ENCODE data around the gene ARMC3. TPM values are rescaled to one million over a fixed set of nuclear protein-coding genes. Genes with fewer than 3 reads are reported as not detected.
"Not testable (repeated sequence)": the region's sequence is repeated elsewhere in the genome, so short reads cannot be mapped to it uniquely, and the experiment has no call there.

ARMC3 gene
- total RNA-seq, 1 donor from 2014 or later: not detected

DNA sequence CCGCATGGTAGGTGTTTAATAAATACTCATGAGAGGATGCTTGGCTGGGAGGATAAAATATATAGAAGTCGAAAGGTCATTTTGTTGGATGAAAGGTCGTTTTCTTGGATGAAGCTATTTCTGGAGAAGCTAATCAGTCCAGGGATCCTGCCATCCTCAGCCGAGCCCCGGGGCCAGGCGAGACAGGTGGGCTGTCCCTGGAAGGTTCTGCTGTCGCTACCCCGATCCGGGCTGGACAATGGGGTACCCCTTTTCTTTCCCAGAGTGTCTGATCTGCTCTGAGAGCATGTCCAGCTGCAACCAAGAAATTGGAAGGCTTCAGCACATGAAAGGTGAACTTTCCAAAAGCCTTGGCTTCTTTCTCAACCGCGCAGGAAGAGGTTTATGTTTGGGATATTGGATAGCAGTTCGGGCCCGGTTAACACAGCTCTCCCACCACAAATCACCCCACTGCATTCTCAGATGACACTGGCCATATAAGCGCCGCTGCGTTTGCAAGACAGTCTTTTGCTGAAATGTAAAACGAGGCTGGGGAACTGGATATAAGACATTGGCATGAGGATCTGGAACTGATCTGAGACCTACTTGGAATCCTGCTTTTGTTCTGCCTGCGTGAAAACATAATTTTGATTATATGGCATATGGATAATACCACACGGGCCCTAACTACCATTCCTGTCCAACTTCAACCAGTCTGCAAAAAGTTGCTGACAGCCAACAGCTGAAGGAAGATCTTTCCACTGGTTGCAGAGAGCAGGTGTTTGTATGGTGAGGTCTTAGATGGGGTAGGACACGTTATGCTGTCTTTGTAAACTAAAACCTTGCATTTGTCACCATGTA, 136.3 kb downstream of the ARMC3 start:
- Mint-ChIP-seq H3K9me3 (ENCODE audit: unreplicated experiment) (peaks cover 3% of the 10 kb centered on the region), H3K27me3 (ENCODE audit: unreplicated experiment) (peaks cover 9% of the 10 kb centered on the region), H3K27ac (ENCODE audit: unreplicated experiment) (no peak overlapping the region), H3K36me3 (ENCODE audit: unreplicated experiment) (no peaks in the 10 kb centered on the region), H3K4me1 (ENCODE audit: unreplicated experiment) (peaks cover 3% of the 10 kb centered on the region), H3K4me3 (ENCODE audit: unreplicated experiment) (no peak overlapping the region)
- peak; percentile 73 for DNase-seq (ENCODE audit: extremely low spot score, unreplicated experiment)
- TF ChIP-seq, protein P1, sequence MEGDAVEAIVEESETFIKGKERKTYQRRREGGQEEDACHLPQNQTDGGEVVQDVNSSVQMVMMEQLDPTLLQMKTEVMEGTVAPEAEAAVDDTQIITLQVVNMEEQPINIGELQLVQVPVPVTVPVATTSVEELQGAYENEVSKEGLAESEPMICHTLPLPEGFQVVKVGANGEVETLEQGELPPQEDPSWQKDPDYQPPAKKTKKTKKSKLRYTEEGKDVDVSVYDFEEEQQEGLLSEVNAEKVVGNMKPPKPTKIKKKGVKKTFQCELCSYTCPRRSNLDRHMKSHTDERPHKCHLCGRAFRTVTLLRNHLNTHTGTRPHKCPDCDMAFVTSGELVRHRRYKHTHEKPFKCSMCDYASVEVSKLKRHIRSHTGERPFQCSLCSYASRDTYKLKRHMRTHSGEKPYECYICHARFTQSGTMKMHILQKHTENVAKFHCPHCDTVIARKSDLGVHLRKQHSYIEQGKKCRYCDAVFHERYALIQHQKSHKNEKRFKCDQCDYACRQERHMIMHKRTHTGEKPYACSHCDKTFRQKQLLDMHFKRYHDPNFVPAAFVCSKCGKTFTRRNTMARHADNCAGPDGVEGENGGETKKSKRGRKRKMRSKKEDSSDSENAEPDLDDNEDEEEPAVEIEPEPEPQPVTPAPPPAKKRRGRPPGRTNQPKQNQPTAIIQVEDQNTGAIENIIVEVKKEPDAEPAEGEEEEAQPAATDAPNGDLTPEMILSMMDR (IDR thresholded peaks at IDR 0.05): no peak

DNA sequence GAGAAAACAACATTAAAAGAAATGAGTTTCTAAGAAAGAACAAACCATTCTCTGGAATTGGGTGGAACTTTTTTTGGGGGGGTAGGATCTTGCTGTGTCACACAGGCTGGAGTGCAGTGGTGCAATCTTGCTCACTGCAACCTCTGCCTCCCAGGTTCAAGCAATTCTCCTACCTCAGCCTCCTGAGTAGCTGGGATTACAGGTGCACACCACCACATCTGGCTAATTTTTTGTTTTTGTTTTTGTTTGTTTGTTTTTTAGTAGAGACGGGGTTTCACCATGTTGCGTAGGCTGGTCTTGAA, 136.9 kb downstream of the ARMC3 start:
- H3K4me1 Mint-ChIP-seq (ENCODE audit: unreplicated experiment); H3K27ac Mint-ChIP-seq (ENCODE audit: unreplicated experiment); H3K9me3 Mint-ChIP-seq (ENCODE audit: unreplicated experiment); H3K4me3 Mint-ChIP-seq (ENCODE audit: unreplicated experiment); H3K36me3 Mint-ChIP-seq (ENCODE audit: unreplicated experiment); DNase-seq (ENCODE audit: extremely low spot score, unreplicated experiment); H3K27me3 Mint-ChIP-seq (ENCODE audit: unreplicated experiment): not testable (repeated sequence)

DNA sequence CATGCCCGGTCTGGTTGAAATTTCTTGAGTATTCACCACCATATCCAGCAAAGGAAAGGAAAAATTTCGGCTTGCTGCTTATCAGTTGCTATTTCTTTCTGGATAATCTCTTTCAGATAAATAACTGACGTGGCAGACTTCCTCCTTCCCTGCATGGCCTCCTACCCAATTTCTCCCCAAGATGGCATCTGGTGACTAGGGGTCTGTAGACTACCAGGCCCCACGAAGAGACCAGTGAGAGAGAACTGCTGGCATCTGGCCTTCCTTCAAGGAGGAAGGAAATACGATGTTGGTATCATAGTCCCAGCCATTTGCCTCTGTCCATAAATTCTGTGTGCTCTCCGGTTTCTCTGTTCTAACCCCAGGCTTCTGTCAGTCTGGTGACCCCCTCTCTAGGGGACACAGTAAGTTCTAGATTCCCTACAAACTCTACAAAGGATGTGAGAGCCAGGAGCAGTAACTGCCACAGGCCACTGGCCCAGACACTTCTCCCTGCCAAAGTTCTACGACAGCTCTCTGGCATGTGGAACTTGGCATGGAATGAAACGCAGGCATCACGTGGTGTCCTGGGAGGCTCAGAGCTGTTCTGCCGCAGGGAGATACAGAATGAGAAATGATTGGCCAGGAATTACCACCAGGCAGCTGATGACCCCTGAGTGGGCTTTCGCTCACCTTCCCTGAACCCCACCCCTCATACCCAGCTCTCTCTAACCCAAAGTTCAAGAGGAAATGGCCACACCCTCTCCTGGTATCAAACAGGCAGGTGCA, 137.5 kb downstream of the ARMC3 start:
- TF ChIP-seq, protein P1 (IDR thresholded peaks at IDR 0.05): no peak
- Mint-ChIP-seq H3K9me3 (ENCODE audit: unreplicated experiment) (no peaks in the 10 kb centered on the region), H3K4me3 (ENCODE audit: unreplicated experiment) (no peak overlapping the region), H3K27ac (ENCODE audit: unreplicated experiment) (no peak overlapping the region), H3K4me1 (ENCODE audit: unreplicated experiment) (peaks cover 3% of the 10 kb centered on the region), H3K27me3 (ENCODE audit: unreplicated experiment) (peaks cover 8% of the 10 kb centered on the region), H3K36me3 (ENCODE audit: unreplicated experiment) (no peaks in the 10 kb centered on the region)
- DNase-seq (ENCODE audit: extremely low spot score, unreplicated experiment): peak; percentile 70

DNA sequence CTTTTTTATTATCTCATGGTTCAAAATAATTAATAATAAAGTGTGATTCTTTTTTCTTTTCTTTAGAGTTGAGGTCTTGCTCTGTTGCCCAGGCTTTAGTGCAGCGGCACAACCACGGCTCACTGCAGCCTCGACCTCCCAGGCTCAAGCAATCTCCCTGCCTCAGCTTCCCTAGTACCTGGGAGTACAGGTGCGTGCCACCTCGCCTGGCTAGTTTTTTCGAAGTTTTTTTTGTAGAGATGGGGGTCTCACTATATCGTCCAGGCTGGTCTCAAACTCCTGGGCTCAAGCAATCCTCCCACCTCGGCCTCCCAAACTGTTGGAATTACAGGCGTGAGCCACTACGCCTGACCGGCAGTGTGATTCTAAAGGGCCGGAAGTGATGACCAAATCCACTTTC, 139.5 kb downstream of the ARMC3 start:
- Mint-ChIP-seq H3K27ac (ENCODE audit: unreplicated experiment) (no peak overlapping the region), H3K27me3 (ENCODE audit: unreplicated experiment) (no peaks in the 10 kb centered on the region), H3K4me1 (ENCODE audit: unreplicated experiment) (peaks cover 3% of the 10 kb centered on the region), H3K36me3 (ENCODE audit: unreplicated experiment) (no peaks in the 10 kb centered on the region), H3K9me3 (ENCODE audit: unreplicated experiment) (no peaks in the 10 kb centered on the region), H3K4me3 (ENCODE audit: unreplicated experiment) (no peak overlapping the region)
- DNase-seq (ENCODE audit: extremely low spot score, unreplicated experiment): no peak
- TF ChIP-seq, protein P1 (IDR thresholded peaks at IDR 0.05): no peak

DNA sequence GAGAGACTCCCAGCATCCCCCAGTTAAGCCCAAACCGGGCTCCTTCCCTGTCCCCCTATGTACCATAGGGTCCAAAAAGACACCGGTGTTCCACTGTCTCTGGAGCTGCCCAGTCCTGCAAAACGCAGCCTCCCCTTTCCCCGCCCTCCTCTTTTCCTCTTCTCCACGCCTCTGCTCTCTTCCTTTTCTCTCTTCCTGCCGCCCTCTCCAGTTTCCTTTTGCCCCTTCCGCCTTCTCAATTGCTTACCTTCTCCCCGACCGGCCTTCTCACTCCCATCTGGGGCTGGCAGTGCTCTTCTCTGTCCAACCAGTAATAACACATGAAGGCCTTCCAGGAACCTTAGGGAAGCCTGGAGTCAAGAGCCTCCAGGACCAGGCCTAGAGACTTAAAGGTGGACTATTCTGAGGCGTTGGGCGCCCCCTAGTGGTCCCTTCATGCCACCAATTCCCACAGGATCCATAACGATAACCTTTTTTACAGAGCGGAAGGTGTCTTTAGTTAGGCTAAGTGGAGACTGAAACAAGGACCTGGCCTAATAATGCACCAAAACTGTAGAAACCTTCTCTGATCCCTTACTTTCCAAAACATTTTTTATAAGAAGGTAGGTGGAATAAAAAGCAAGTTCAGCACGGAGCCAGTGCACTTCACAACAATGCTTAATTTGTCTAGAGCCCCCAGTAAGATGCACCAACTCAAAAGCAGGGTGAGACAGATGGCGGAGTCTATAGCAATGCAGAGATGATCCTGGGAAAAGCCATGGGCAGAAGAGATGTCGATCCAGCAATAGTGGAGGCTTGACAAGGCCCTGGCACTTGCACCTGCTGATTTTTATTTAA, 140.3 kb downstream of the ARMC3 start:
- no peak overlapping the region for H3K4me3 Mint-ChIP-seq (ENCODE audit: unreplicated experiment)
- TF ChIP-seq, protein P1 (IDR thresholded peaks at IDR 0.05): peak; percentile 72
- H3K4me1 Mint-ChIP-seq (ENCODE audit: unreplicated experiment): peaks cover 3% of the 10 kb centered on the region
- DNase-seq (ENCODE audit: extremely low spot score, unreplicated experiment): peak; percentile 85
- no peak overlapping the region for H3K27ac Mint-ChIP-seq (ENCODE audit: unreplicated experiment)
- no peaks in the 10 kb centered on the region for H3K27me3 Mint-ChIP-seq (ENCODE audit: unreplicated experiment)
- H3K36me3 Mint-ChIP-seq (ENCODE audit: unreplicated experiment): no peaks in the 10 kb centered on the region
- H3K9me3 Mint-ChIP-seq (ENCODE audit: unreplicated experiment): no peaks in the 10 kb centered on the region

Data from osteocyte (in vitro differentiated cells).